Ascending aorta (tissue), 2 donors: ENCODE data around the gene HAO1. TPM values are rescaled to one million over a fixed set of nuclear protein-coding genes. Genes with fewer than 3 reads are reported as not detected.

Experiments
- DNase-seq, 2 donors: peaks; one replicate each; pipeline ENCODE4 v3.0.0-alpha.2; 2019; ENCODE audit warnings: low spot score in 2 of 2
- H3K27ac ChIP-seq, 2 donors: fragments of 200-600 bp; sonication (generic); one replicate each; pipeline ENCODE4 v1.5.1; 2016 to 2017; ENCODE audit warnings: mild to moderate bottlenecking in 1 of 2
- H3K27me3 ChIP-seq: fragments of 200-600 bp; sonication (generic); one replicate; pipeline ENCODE4 v1.5.1; 2017
- H3K36me3 ChIP-seq, 2 donors: fragments of 200-600 bp; sonication (generic); one replicate each; pipeline ENCODE4 v1.5.1; 2016
- H3K4me1 ChIP-seq, 2 donors: fragments of 200-600 bp; sonication (generic); one replicate each; pipeline ENCODE4 v1.5.1; 2016 to 2017; ENCODE audit warnings: mild to moderate bottlenecking in 1 of 2
- H3K4me3 ChIP-seq, 2 donors: fragments of 200-600 bp; sonication (generic); one replicate each; pipeline ENCODE4 v1.5.1; 2016 to 2017; ENCODE audit warnings: mild to moderate bottlenecking in 1 of 2
- H3K9me3 ChIP-seq, 2 donors: fragments of 200-600 bp; sonication (generic); one replicate each; pipeline ENCODE4 v1.5.1; 2016
- intact Hi-C: fragments of 100-400 bp; cut with DNase I; formaldehyde crosslinking; loops from one replicate; pipeline ENCODE4 v1.15.1; 2023
- total RNA-seq: library from RNA; depleted of rRNA; stranded (reverse); fragments of >200 nt; gene quantifications from one replicate; pipeline ENCODE4 v1.1.0, GENCODE V29; 2016
- TF ChIP-seq, protein P1 (sequence below), 3 experiments: fragments of 200-600 bp in 2 of 3; fragments of 450-650 bp in 1 of 3; sonication (generic) in 2 of 3; IDR thresholded peaks; one replicate each; pipeline ENCODE4 v1.5.1; 2016 to 2019; ENCODE audit warnings: antibody characterized with exemption in 3 of 3, mild to moderate bottlenecking in 1 of 3, moderate library complexity in 1 of 3

HAO1 gene
- total RNA-seq, 1 donor from 2014 or later = not detected

GRCh38 chr20:7856756-7857155, 83.5 kb downstream of the HAO1 start:
- Histone ChIP-seq H3K27ac (no peak overlapping the region), H3K4me1 (no peaks in the 10 kb centered on the region), H3K27me3 (no peaks in the 10 kb centered on the region), H3K4me3 (no peak overlapping the region), H3K36me3 (no peaks in the 10 kb centered on the region), H3K9me3 (no peaks in the 10 kb centered on the region)
- DNase-seq = no peak
- TF ChIP-seq, protein P1, sequence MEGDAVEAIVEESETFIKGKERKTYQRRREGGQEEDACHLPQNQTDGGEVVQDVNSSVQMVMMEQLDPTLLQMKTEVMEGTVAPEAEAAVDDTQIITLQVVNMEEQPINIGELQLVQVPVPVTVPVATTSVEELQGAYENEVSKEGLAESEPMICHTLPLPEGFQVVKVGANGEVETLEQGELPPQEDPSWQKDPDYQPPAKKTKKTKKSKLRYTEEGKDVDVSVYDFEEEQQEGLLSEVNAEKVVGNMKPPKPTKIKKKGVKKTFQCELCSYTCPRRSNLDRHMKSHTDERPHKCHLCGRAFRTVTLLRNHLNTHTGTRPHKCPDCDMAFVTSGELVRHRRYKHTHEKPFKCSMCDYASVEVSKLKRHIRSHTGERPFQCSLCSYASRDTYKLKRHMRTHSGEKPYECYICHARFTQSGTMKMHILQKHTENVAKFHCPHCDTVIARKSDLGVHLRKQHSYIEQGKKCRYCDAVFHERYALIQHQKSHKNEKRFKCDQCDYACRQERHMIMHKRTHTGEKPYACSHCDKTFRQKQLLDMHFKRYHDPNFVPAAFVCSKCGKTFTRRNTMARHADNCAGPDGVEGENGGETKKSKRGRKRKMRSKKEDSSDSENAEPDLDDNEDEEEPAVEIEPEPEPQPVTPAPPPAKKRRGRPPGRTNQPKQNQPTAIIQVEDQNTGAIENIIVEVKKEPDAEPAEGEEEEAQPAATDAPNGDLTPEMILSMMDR (IDR thresholded peaks at IDR 0.05) = no peak
- intact Hi-C loops = loop anchor here (5.0 to 10.0 kb wide), 3 partner anchors 1029 to 1592 kb away; partner anchors contain the start of gene BMP2

DNA sequence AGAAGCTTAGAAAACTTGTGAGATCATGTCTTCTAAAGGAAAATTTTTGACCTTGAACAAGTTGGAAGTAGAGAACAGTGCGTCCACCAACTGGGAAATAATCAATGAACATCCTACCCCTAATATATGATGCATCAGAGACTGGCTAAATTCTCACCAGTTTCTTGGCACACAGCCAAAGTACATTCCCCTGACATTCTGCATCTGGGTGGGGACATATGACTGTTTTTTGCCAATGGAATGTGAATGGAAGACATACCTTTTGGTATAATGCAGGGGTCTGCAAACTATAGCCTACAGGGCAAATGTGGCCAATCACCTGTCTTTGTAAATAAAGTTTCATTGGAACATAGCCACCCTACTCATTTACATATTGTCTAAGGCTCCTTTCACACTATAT, 84.7 kb downstream of the HAO1 start:
- Histone ChIP-seq H3K27me3 (no peaks in the 10 kb centered on the region), H3K4me3 (no peak overlapping the region), H3K9me3 (no peaks in the 10 kb centered on the region), H3K27ac (no peak overlapping the region), H3K4me1 (no peaks in the 10 kb centered on the region), H3K36me3 (no peaks in the 10 kb centered on the region)
- intact Hi-C loops = loop anchor here (5.0 to 10.0 kb wide), 3 partner anchors 1028 to 1591 kb away; partner anchors contain the start of gene BMP2
- DNase-seq = no peak
- TF ChIP-seq, protein P1 (IDR thresholded peaks at IDR 0.05) = no peak

DNA sequence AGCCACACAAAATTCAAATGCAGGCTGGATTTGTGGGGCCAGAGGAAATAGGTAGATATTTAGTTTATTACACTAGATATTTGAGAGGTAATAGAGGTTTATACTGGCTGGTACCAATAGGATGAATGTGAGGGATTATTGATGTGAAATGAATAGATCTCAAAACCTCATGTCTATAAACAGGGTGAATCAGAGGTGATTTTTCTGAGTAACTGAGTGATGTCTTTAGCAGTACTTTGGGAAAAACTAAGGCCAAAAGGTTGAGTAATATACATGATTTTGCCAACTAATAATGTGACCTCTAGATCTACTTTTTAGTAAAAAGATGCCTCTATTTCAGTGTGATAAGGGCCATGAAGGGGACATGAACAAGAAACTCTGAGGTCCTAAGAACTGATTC, 86.8 kb downstream of the HAO1 start:
- Histone ChIP-seq H3K4me3 (no peak overlapping the region), H3K9me3 (no peaks in the 10 kb centered on the region), H3K4me1 (no peaks in the 10 kb centered on the region), H3K27me3 (no peaks in the 10 kb centered on the region), H3K27ac (no peak overlapping the region), H3K36me3 (no peaks in the 10 kb centered on the region)
- TF ChIP-seq, protein P1 (IDR thresholded peaks at IDR 0.05) = no peak
- intact Hi-C loops = loop anchor here (10.0 kb wide), 1 partner anchor 1589 kb away; no protein-coding TSS in a partner anchor
- no peak for DNase-seq

- intact Hi-C loops = loop anchor here (10.0 kb wide), 1 partner anchor 1586 kb away; no protein-coding TSS in a partner anchor
- TF ChIP-seq, protein P1 (IDR thresholded peaks at IDR 0.05) = no peak
- H3K4me1 ChIP-seq = no peaks in the 10 kb centered on the region
These were observed 89.3 kb downstream of the HAO1 start for GRCh38 chr20:7850775-7851490.

DNA sequence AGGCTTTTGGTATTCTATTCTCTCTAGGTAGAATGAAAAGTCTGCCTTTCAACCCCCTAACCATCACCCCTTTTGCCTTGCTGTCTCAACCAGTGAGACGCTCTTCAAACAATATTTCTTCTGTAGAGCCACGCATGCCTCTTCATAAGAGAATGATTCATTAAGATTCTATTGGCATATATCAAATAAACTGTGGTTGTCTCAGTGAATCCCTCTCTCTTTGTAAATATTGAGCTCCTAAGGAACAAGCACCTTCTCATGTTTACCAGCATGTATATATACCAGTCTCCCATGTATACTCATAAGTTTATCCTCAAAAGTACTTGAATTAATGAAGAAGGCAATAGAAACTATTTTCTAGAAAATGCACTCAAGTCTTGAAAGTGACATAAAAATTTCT, 90.6 kb downstream of the HAO1 start:
- no peak overlapping the region for H3K4me3 ChIP-seq
- H3K27me3 ChIP-seq = no peaks in the 10 kb centered on the region
- intact Hi-C loops = loop anchor here (10.0 kb wide), 1 partner anchor 1585 kb away; no protein-coding TSS in a partner anchor
- H3K27ac ChIP-seq = no peak overlapping the region
- H3K4me1 ChIP-seq = no peaks in the 10 kb centered on the region
- no peaks in the 10 kb centered on the region for H3K9me3 ChIP-seq
- DNase-seq = no peak
- no peaks in the 10 kb centered on the region for H3K36me3 ChIP-seq
- TF ChIP-seq, protein P1 (IDR thresholded peaks at IDR 0.05) = no peak

More at GRCh38 chr20:7850775-7851490, 89.3 kb downstream of the HAO1 start:
- H3K27me3 ChIP-seq = no peaks in the 10 kb centered on the region
- H3K27ac ChIP-seq = no peak overlapping the region
- H3K36me3 ChIP-seq = no peaks in the 10 kb centered on the region
- DNase-seq = no peak
- no peak overlapping the region for H3K4me3 ChIP-seq
- H3K9me3 ChIP-seq = no peaks in the 10 kb centered on the region
